BLaER1 treated with 17β-estradiol and CSF1 and Interleukin-3, amounts not matched to agents 10 nM and 100 nM (cell line): ENCODE measurements around the gene WASF2.

Source experiments
- H3K27ac ChIP-seq, 11 experiments: shearing (Covaris generic); formaldehyde crosslinking; 2 replicates each; pipeline ENCODE4 v1.8.1; 2022
- H3K27me3 ChIP-seq, 11 experiments: shearing (Covaris generic); formaldehyde crosslinking; 2 replicates each; pipeline ENCODE4 v1.8.1; 2022
- H3K36me3 ChIP-seq, 11 experiments: shearing (Covaris generic); formaldehyde crosslinking; 2 replicates each; pipeline ENCODE4 v1.8.1; 2022
- H3K4me1 ChIP-seq, 10 experiments: shearing (Covaris generic); formaldehyde crosslinking; 2 replicates each; pipeline ENCODE4 v1.8.1; 2022
- H3K4me2 ChIP-seq, 11 experiments: shearing (Covaris generic); formaldehyde crosslinking; 2 replicates each; pipeline ENCODE4 v1.8.1; 2022
- H3K4me3 ChIP-seq, 10 experiments: shearing (Covaris generic); formaldehyde crosslinking; 2 replicates each; pipeline ENCODE4 v1.8.1; 2022
- H3K9ac ChIP-seq, 11 experiments: shearing (Covaris generic); formaldehyde crosslinking; 2 replicates each; pipeline ENCODE4 v1.8.1; 2022
- H3K9me3 ChIP-seq, 11 experiments: shearing (Covaris generic); formaldehyde crosslinking; replicated peaks in 1 of 11; 2 replicates each; pipeline ENCODE4 v1.8.1; 2022
- H4K20me1 ChIP-seq, 11 experiments: shearing (Covaris generic); formaldehyde crosslinking; 2 replicates each; pipeline ENCODE4 v1.8.1; 2022
- Cebpa-rat ChIP-seq, 11 experiments: shearing (Covaris generic); IDR thresholded peaks; 2 replicates each; pipeline ENCODE4 v1.8.1; 2022

WASF2 gene

GRCh38 chr1:27491748-27492700 lies 2.1 kb upstream of the WASF2 start:
- Histone ChIP-seq H3K4me1 (peaks cover 32 to 52% (median 47%) of the 10 kb centered on the region in 10 experiments), H3K9me3 (no peaks in the 10 kb centered on the region), H3K4me2 (peak overlapping the region; percentile 48 to 88 (median 76)), H4K20me1 (peaks cover 0 to 14% (median 0%) of the 10 kb centered on the region in 11 experiments; a peak in 6 of 22 replicates), H3K9ac (peak overlapping the region; percentile 22 to 62 (median 50); a peak in 20 of 22 replicates), H3K27me3 (no peaks in the 10 kb centered on the region), H3K27ac (peak overlapping the region; percentile 35 to 99 (median 73); a peak in 20 of 22 replicates), H3K4me3 (no peak overlapping the region), H3K36me3 (no peaks in the 10 kb centered on the region)
- TF ChIP-seq Cebpa-rat (IDR thresholded peaks at IDR 0.05): no peak

GRCh38 chr1:27489501-27489972 lies 430 bp downstream of the WASF2 start:
- H3K36me3 ChIP-seq: peaks cover 8 to 22% (median 15%) of the 10 kb centered on the region in 11 experiments; a peak in 20 of 22 replicates
- peak overlapping the region; percentile 98 to 100 (median 99) for H3K4me3 ChIP-seq
- no peak for TF ChIP-seq Cebpa-rat (IDR thresholded peaks at IDR 0.05)
- peak overlapping the region; percentile 90 to 100 (median 98) for H3K27ac ChIP-seq
- no peaks in the 10 kb centered on the region for H3K9me3 ChIP-seq
- H4K20me1 ChIP-seq: peaks cover 14 to 39% (median 22%) of the 10 kb centered on the region in 11 experiments; a peak in 20 of 22 replicates
- peak overlapping the region; percentile 78 to 95 (median 88) for H3K4me2 ChIP-seq
- H3K4me1 ChIP-seq: peaks cover 48 to 66% (median 58%) of the 10 kb centered on the region in 10 experiments
- no peaks in the 10 kb centered on the region for H3K27me3 ChIP-seq
- H3K9ac ChIP-seq: peak overlapping the region; percentile 93 to 99 (median 98)

- H3K27me3 ChIP-seq: no peaks in the 10 kb centered on the region
- H3K4me3 ChIP-seq: peak overlapping the region; percentile 98 to 100 (median 99)
- H3K27ac ChIP-seq: peak overlapping the region; percentile 90 to 100 (median 98); a peak in 21 of 22 replicates
- peak overlapping the region; percentile 78 to 95 (median 88) for H3K4me2 ChIP-seq
- H3K9ac ChIP-seq: peak overlapping the region; percentile 93 to 99 (median 98)
- peaks cover 55 to 76% (median 68%) of the 10 kb centered on the region in 10 experiments for H3K4me1 ChIP-seq
- no peak for TF ChIP-seq Cebpa-rat (IDR thresholded peaks at IDR 0.05)
- peaks cover 27 to 52% (median 34%) of the 10 kb centered on the region in 11 experiments for H4K20me1 ChIP-seq
- no peaks in the 10 kb centered on the region for H3K9me3 ChIP-seq
- H3K36me3 ChIP-seq: peaks cover 21 to 35% (median 28%) of the 10 kb centered on the region in 11 experiments; a peak in 21 of 22 replicates
Measured at GRCh38 chr1:27487966-27488884, 1.7 kb downstream of the WASF2 start.

DNA sequence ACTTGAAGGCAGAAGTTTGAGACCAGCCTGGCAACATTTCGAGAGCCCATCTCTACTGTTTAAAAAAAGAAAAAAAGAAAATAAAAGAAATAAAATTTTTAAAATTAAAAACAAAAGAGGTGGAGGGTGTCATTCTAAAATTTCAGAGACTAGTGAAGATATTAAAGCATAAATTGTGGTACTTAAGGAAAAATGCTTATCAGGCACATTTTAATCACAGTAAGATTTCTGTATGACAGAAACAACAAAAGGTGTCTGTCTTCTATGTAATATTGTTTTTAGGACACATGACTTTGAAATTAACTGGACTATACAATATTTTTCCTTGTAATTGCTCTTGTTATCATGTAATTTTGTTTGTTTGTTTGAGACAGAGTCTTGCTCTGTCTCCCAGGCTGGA lies 4.6 kb downstream of the WASF2 start:
- Histone ChIP-seq H3K4me1 (peaks cover 33 to 68% (median 56%) of the 10 kb centered on the region in 10 experiments), H3K9me3 (no peaks in the 10 kb centered on the region), H3K36me3 (peaks cover 24 to 63% (median 47%) of the 10 kb centered on the region in 11 experiments), H4K20me1 (peaks cover 50 to 81% (median 63%) of the 10 kb centered on the region in 11 experiments), H3K4me2 (peak overlapping the region in 6 of 11 experiments; percentile 17 to 60 (median 46); a peak in 6 of 22 replicates), H3K9ac (no peak overlapping the region), H3K27me3 (no peaks in the 10 kb centered on the region), H3K4me3 (no peak overlapping the region), H3K27ac (no peak overlapping the region)
- no peak for TF ChIP-seq Cebpa-rat (IDR thresholded peaks at IDR 0.05)

GRCh38 chr1:27483659-27484058 lies 6.3 kb downstream of the WASF2 start:
- TF ChIP-seq Cebpa-rat (IDR thresholded peaks at IDR 0.05): no peak
- peak overlapping the region in 3 of 11 experiments; percentile 14 to 52 (median 37); a peak in 2 of 22 replicates for H3K9ac ChIP-seq
- peaks cover 50 to 96% (median 80%) of the 10 kb centered on the region in 11 experiments for H4K20me1 ChIP-seq
- H3K27ac ChIP-seq: peak overlapping the region in 5 of 11 experiments; percentile 14 to 34 (median 18); a peak in 9 of 22 replicates
- H3K4me1 ChIP-seq: peaks cover 36 to 84% (median 59%) of the 10 kb centered on the region in 10 experiments
- peak overlapping the region; percentile 32 to 83 (median 58) for H3K4me2 ChIP-seq
- H3K36me3 ChIP-seq: peaks cover 31 to 80% (median 63%) of the 10 kb centered on the region in 11 experiments
- no peak overlapping the region for H3K4me3 ChIP-seq
- no peaks in the 10 kb centered on the region for H3K27me3 ChIP-seq
- H3K9me3 ChIP-seq: peaks cover 0 to 6% (median 0%) of the 10 kb centered on the region in 11 experiments; a peak in 4 of 22 replicates

DNA sequence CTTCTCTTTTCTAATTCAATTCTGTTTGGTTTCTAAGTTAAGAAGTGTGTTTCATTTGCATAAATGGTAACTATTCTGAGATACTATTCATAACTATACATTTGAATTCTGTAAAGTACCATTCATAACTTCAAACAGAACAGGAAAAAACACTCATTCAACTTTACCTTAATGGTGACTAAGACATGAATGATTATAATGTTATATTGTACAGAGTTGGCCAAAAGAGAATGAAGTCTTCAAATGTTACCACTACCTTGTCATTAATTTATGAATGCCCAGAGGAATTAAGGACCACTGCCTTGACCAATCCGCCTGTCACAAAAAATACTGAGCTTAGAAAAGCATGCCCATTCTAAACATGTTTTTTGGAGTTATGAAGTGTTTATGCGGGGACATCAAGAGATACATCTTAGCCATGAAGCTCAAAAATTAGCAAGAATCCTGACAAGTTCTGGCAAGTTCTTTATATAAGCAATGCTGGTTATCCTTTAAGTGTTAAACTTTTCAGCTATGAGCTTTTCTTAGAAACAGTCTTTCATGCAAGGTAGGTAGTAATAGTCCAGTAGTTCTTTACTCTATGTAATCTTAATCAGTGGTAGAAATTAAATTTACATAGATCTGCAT lies 7.9 kb downstream of the WASF2 start:
- Histone ChIP-seq H3K4me2 (peak overlapping the region in 8 of 11 experiments; percentile 1 to 83 (median 56); a peak in 8 of 22 replicates), H3K4me3 (no peak overlapping the region)

DNA sequence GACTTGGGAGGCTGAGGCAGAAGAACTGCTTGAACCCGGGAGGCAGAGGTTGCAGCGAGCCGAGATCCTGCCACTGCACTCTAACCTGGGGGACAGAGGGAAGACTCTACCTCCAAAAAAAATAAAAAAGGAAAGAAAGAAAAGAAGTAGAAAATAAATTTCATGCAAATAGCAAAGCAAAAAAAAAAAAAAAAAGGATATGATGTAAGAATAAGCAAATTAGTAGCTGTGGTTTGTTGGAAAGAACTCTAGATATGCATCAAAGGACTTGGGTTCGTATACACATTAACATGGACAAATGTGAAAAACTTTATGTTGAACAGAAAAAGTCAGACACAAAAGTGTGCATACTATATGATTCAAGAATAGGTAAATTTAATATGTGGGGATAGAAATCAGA lies 11.9 kb downstream of the WASF2 start:
- TF ChIP-seq Cebpa-rat (IDR thresholded peaks at IDR 0.05): no peak
- Histone ChIP-seq H3K4me1 (peaks cover 52 to 98% (median 69%) of the 10 kb centered on the region in 10 experiments), H4K20me1 (peaks cover 57 to 99% (median 97%) of the 10 kb centered on the region in 11 experiments), H3K4me2 (peak overlapping the region in 9 of 11 experiments; percentile 17 to 78 (median 26); a peak in 11 of 22 replicates), H3K36me3 (peaks cover 16 to 87% (median 68%) of the 10 kb centered on the region in 11 experiments; a peak in 20 of 22 replicates), H3K27ac (peak overlapping the region in 2 of 11 experiments; percentile 20 to 36; a peak in 4 of 22 replicates), H3K9ac (no peak overlapping the region), H3K4me3 (no peak overlapping the region), H3K9me3 (peaks cover 0 to 10% (median 0%) of the 10 kb centered on the region in 11 experiments; a peak in 5 of 22 replicates), H3K27me3 (no peaks in the 10 kb centered on the region)

More for the DNA sequence above, 7.9 kb downstream of the WASF2 start:
- H3K4me1 ChIP-seq: peaks cover 36 to 98% (median 65%) of the 10 kb centered on the region in 10 experiments
- H3K27me3 ChIP-seq: no peaks in the 10 kb centered on the region
- H3K9me3 ChIP-seq: peaks cover 0 to 10% (median 0%) of the 10 kb centered on the region in 11 experiments; a peak in 5 of 22 replicates
- H3K9ac ChIP-seq: no peak overlapping the region; a peak in 1 of 22 replicates
- H3K36me3 ChIP-seq: peaks cover 31 to 92% (median 71%) of the 10 kb centered on the region in 11 experiments
- peaks cover 48 to 99% (median 93%) of the 10 kb centered on the region in 11 experiments for H4K20me1 ChIP-seq
- TF ChIP-seq Cebpa-rat (IDR thresholded peaks at IDR 0.05): no peak
- no peak overlapping the region for H3K27ac ChIP-seq
